Testis (tissue), 3 donors: Measurements from ENCODE around the gene RAD23B. TPM values are rescaled to one million over a fixed set of nuclear protein-coding genes. Genes with fewer than 3 reads are reported as not detected.

Experiments
- DNase-seq: peaks from one replicate; pipeline ENCODE4 v3.0.0-alpha.2; 2019
- H3K27ac ChIP-seq, 2 donors: fragments of 200-600 bp; sonication (generic); one replicate each; pipeline ENCODE4 v1.5.1; 2019
- H3K27me3 ChIP-seq: fragments of 200-600 bp; sonication (generic); one replicate; pipeline ENCODE4 v1.5.1; 2019
- H3K36me3 ChIP-seq: fragments of 200-600 bp; sonication (generic); one replicate; pipeline ENCODE4 v1.5.1; 2017; ENCODE audit warnings: low read depth; ENCODE audit errors: missing control alignments
- H3K4me1 ChIP-seq: fragments of 200-600 bp; sonication (generic); one replicate; pipeline ENCODE4 v1.5.1; 2019
- H3K4me3 ChIP-seq, 2 donors: fragments of 200-600 bp; sonication (generic); one replicate each; pipeline ENCODE4 v1.5.1; 2017 to 2019
- H3K9me3 ChIP-seq: fragments of 200-600 bp; sonication (generic); one replicate; pipeline ENCODE4 v1.5.1; 2017
- POLR2A ChIP-seq: fragments of 450-650 bp; IDR thresholded peaks from one replicate; pipeline ENCODE4 v1.6.1; 2017; ENCODE audit warnings: antibody characterized with exemption, mild to moderate bottlenecking, moderate library complexity
- WGBS, 2 donors: methylation state at CpG; one replicate each; pipeline ENCODE4 v1.1.5; 2018; 5-methylcytosine and 5-hydroxymethylcytosine counted together
- intact Hi-C: fragments of 100-400 bp; cut with DNase I; formaldehyde crosslinking; loops from one replicate; pipeline ENCODE4 v1.15.1; 2023; ENCODE audit warnings: low total_unique reads
- polyA plus RNA-seq: library from polyadenylated mRNA; stranded (reverse); fragments of 350-450 nt; fragmentation: Illumina TruSeq; extraction: RNeasy Lipid Tissue Mini Kit (QIAGEN cat#74804); gene quantifications from one replicate; pipeline ENCODE4 v1.2.3, GENCODE V29; 2014; ENCODE audit warnings: low read depth, low replicate concordance; ENCODE audit not compliant: insufficient read depth
- total RNA-seq, 2 donors: library from RNA; depleted of rRNA; stranded (reverse); fragments of >200 nt; gene quantifications; one replicate each; pipeline ENCODE4 v1.2.3, GENCODE V29; 2016
- TF ChIP-seq, protein P1 (sequence below), 3 experiments: fragments of 450-650 bp in 2 of 3; fragments of 200-600 bp in 1 of 3; sonication (generic) in 1 of 3; IDR thresholded peaks; one replicate each; pipeline ENCODE4 v1.5.1; 2016 to 2019; ENCODE audit warnings: antibody characterized with exemption in 3 of 3, mild to moderate bottlenecking in 2 of 3, moderate library complexity in 1 of 3

The RAD23B gene
- total and polyA plus RNA-seq, 3 donors from 2014 or later: 116 to 199 (median 138) TPM

DNA sequence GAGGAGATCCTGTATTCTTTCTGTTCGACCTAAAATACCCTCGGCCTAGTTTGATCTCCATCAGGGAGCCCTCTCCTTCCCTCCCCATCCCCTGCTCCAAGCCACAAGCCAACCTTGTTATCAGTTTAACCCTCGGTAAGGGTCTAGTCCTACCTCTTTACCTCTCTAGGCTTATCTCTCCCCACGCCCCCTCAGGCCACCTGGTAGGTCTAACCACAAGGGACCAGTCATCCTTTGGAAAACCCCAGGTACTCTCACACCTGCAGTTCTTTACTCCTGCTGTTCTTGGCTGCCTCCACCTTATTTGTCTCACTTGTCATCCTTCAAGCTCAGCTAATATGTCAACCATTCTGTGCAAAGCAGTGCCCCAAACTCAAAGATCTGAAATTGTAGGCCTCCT is 78.7 kb downstream of the RAD23B start:
- Histone ChIP-seq H3K4me3 (no peak overlapping the region), H3K9me3 (no peaks in the 10 kb centered on the region), H3K27me3 (no peaks in the 10 kb centered on the region), H3K36me3 (no peaks in the 10 kb centered on the region), H3K4me1 (no peaks in the 10 kb centered on the region), H3K27ac (no peak overlapping the region)
- DNase-seq: no peak
- intact Hi-C loops: no loop called here
- WGBS, 2 donors: 86 to 92% methylated on average over 4 of the region's 4 CpGs
- TF ChIP-seq POLR2A: no peak

DNA sequence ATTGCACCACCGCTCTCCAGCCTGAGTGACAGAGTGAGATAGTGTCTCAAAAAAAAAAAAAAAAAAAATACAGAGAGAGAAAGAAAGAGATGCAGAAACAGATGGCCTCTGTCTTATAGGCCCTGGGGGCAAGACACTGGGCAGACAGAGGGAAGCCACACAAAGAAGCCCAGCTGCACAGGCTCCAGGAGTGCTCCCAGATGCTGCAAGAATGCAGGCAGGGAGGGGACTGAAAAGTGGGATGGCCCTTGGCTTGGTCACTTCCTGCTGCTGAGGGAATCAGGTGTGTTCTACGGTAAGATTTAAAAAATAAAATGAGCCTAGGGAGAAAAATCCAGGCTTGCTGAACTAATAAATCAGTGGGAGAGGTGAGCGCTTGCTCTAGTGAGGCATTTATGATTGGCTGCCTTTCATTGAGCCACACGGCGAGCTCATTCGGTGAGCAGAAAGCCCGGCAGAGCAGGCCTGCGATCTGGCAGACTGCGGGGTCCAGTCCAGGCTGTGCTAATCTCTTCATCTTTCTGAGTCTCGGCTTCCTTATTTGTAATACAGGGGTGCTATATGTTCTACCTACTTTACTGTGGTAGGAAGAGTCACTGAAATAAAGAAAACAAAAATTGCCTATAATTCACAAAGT is 80.6 kb downstream of the RAD23B start:
- Histone ChIP-seq H3K4me3 (no peak overlapping the region), H3K27ac (no peak overlapping the region), H3K36me3 (no peaks in the 10 kb centered on the region), H3K9me3 (no peaks in the 10 kb centered on the region), H3K4me1 (no peaks in the 10 kb centered on the region), H3K27me3 (no peaks in the 10 kb centered on the region)
- TF ChIP-seq, protein P1, sequence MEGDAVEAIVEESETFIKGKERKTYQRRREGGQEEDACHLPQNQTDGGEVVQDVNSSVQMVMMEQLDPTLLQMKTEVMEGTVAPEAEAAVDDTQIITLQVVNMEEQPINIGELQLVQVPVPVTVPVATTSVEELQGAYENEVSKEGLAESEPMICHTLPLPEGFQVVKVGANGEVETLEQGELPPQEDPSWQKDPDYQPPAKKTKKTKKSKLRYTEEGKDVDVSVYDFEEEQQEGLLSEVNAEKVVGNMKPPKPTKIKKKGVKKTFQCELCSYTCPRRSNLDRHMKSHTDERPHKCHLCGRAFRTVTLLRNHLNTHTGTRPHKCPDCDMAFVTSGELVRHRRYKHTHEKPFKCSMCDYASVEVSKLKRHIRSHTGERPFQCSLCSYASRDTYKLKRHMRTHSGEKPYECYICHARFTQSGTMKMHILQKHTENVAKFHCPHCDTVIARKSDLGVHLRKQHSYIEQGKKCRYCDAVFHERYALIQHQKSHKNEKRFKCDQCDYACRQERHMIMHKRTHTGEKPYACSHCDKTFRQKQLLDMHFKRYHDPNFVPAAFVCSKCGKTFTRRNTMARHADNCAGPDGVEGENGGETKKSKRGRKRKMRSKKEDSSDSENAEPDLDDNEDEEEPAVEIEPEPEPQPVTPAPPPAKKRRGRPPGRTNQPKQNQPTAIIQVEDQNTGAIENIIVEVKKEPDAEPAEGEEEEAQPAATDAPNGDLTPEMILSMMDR (IDR thresholded peaks at IDR 0.05): no peak
- TF ChIP-seq POLR2A: no peak
- WGBS, 2 donors: 79 to 86% methylated on average over 10 of the region's 10 CpGs
- intact Hi-C loops: no loop called here
- no peak for DNase-seq

DNA sequence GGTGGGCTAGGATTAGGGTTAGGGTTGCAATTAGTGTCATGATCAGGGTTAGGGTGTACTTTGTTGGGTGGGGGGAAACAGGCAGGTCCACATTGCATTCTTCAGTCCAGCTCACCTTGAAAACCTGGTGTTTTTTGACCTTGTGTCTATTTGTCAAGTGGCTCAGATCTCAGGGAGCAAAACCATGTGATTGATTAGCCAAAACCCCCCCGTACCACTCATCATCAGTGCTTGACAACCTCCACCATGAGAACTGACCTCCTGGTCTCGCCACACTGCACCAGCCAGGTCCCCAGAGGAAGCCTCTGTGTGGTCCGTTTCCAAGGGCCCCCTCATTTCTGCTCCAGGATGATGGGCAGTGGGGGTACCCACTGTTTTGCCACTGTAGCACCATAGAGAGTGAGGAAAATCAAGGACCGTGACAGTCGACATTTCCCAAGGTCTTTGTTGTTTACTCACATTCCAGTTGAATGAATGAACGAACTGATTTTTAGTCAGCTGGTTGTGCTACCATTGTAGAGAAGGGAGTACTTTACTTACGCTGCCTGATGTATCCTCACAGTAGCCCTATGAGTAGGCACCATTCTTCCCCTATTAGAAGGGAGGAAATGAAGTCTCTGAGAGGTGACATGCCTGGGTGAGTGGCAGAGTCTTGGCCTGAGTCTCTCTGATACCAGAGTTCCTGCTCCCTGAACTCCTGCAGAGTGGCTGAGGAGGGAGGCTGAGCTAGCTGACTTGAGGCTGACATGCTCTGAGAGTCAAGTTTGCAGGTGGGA is 84.8 kb downstream of the RAD23B start:
- no peak overlapping the region for H3K27ac ChIP-seq
- whole genome bisulfite sequencing, 2 donors: 71 to 100% methylated on average over 2 to 7 of the region's 7 CpGs
- intact Hi-C loops: no loop called here
- H3K4me1 ChIP-seq: no peaks in the 10 kb centered on the region
- no peak overlapping the region for H3K4me3 ChIP-seq
- H3K27me3 ChIP-seq: no peaks in the 10 kb centered on the region
- H3K36me3 ChIP-seq: no peaks in the 10 kb centered on the region
- no peaks in the 10 kb centered on the region for H3K9me3 ChIP-seq
- no peak for DNase-seq
- no peak for TF ChIP-seq POLR2A

DNA sequence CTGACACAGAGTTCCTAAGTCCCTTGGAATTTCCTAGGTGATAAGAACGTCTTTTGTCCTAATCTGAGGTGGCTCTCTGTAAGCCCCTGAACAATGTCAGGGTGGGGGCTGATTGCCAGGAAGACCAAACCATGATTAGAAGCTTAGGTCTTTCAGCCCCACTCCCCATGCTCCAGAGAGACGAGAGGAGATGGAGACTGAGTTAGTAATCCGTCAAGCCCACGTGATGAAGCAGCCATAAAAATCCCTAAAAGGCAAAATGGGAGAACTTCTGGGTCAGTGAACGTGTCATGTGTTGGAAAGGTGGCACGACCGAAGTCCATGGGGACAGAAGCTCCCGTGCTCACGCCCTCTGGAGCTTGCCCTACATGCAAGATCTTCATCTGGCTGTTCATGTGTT is 85.6 kb downstream of the RAD23B start:
- H3K36me3 ChIP-seq: no peaks in the 10 kb centered on the region
- WGBS, 2 donors: 80 to 82% methylated on average over 9 of the region's 9 CpGs
- DNase-seq: no peak
- H3K4me3 ChIP-seq: no peak overlapping the region
- no peak overlapping the region for H3K27ac ChIP-seq
- no peaks in the 10 kb centered on the region for H3K27me3 ChIP-seq
- intact Hi-C loops: no loop called here
- no peaks in the 10 kb centered on the region for H3K4me1 ChIP-seq
- no peak for TF ChIP-seq POLR2A
- TF ChIP-seq, protein P1 (IDR thresholded peaks at IDR 0.05): no peak
- H3K9me3 ChIP-seq: no peaks in the 10 kb centered on the region

DNA sequence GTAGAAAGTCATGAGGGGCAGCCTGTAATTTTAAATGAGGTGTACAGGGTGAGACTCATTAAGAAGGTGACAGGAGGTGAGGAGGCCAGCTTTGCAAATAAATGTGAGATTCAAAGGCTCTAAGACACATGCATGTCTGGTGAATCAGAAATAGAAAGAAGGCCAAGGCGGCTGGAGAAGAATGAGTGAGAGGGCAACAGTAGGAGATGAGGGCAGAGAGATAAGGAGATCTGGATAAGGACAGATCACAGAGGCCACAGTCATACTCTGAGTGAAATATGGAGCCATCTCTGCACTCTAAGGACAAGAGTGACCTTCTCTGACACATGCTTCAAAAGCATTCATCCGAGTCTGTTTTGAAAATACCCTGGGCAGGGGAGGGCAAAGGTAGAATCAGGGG is 90.7 kb downstream of the RAD23B start:
- Histone ChIP-seq H3K27me3 (no peaks in the 10 kb centered on the region), H3K27ac (no peak overlapping the region), H3K4me3 (no peak overlapping the region), H3K36me3 (no peaks in the 10 kb centered on the region), H3K9me3 (no peaks in the 10 kb centered on the region), H3K4me1 (no peaks in the 10 kb centered on the region)
- intact Hi-C loops: no loop called here
- TF ChIP-seq POLR2A: no peak
- TF ChIP-seq, protein P1 (IDR thresholded peaks at IDR 0.05): no peak
- WGBS, 2 donors: 66 to 78% methylated on average over 2 of the region's 2 CpGs
- no peak for DNase-seq
